Measurements from ENCODE around the gene ROR2. TPM values are rescaled to one million over a fixed set of nuclear protein-coding genes. Genes with fewer than 3 reads are reported as not detected.

The ROR2 gene
- total RNA-seq, 1 donor from 2014 or later: 14.9 TPM

GRCh38 chr9:91678807-91679580, 271.0 kb downstream of the ROR2 start:
- no peaks in the 10 kb centered on the region for H3K36me3 Mint-ChIP-seq (ENCODE audit: low read depth)
- no peak for DNase-seq (ENCODE audit: low read depth, low spot score)
- no peak overlapping the region for H3K4me3 Mint-ChIP-seq
- no peak for TF ChIP-seq CTCF (conservative IDR thresholded peaks at IDR 0.05)
- peaks cover 22% of the 10 kb centered on the region for H3K4me1 Mint-ChIP-seq
- no peaks in the 10 kb centered on the region for H3K9me3 Mint-ChIP-seq
- peaks cover 7% of the 10 kb centered on the region for H3K27me3 Mint-ChIP-seq (ENCODE audit: low read depth)
- H3K27ac Mint-ChIP-seq (ENCODE audit: unreplicated experiment): no peak overlapping the region

- Mint-ChIP-seq H3K4me1 (peaks cover 22% of the 10 kb centered on the region), H3K9me3 (no peaks in the 10 kb centered on the region), H3K27ac (ENCODE audit: unreplicated experiment) (no peak overlapping the region), H3K27me3 (ENCODE audit: low read depth) (peaks cover 7% of the 10 kb centered on the region), H3K36me3 (ENCODE audit: low read depth) (no peaks in the 10 kb centered on the region), H3K4me3 (no peak overlapping the region)
- no peak for DNase-seq (ENCODE audit: low read depth, low spot score)
- TF ChIP-seq CTCF (conservative IDR thresholded peaks at IDR 0.05): no peak
Observed at GRCh38 chr9:91677822-91678436, 272.1 kb downstream of the ROR2 start.

GRCh38 chr9:91677331-91677730, 272.7 kb downstream of the ROR2 start:
- TF ChIP-seq CTCF (conservative IDR thresholded peaks at IDR 0.05): no peak
- DNase-seq (ENCODE audit: low read depth, low spot score): no peak
- H3K27me3 Mint-ChIP-seq (ENCODE audit: low read depth): peaks cover 7% of the 10 kb centered on the region
- no peak overlapping the region for H3K4me3 Mint-ChIP-seq
- peaks cover 22% of the 10 kb centered on the region for H3K4me1 Mint-ChIP-seq
- peaks cover 2% of the 10 kb centered on the region for H3K9me3 Mint-ChIP-seq
- H3K27ac Mint-ChIP-seq (ENCODE audit: unreplicated experiment): no peak overlapping the region
- no peaks in the 10 kb centered on the region for H3K36me3 Mint-ChIP-seq (ENCODE audit: low read depth)

GRCh38 chr9:91676046-91676445, 274.0 kb downstream of the ROR2 start:
- H3K9me3 Mint-ChIP-seq: peaks cover 8% of the 10 kb centered on the region
- H3K4me1 Mint-ChIP-seq: peaks cover 15% of the 10 kb centered on the region

GRCh38 chr9:91664663-91665062, 285.4 kb downstream of the ROR2 start:
- H3K27ac Mint-ChIP-seq (ENCODE audit: unreplicated experiment): no peak overlapping the region
- no peaks in the 10 kb centered on the region for H3K9me3 Mint-ChIP-seq
- no peak for TF ChIP-seq CTCF (conservative IDR thresholded peaks at IDR 0.05)
- no peaks in the 10 kb centered on the region for H3K4me1 Mint-ChIP-seq
- no peak for DNase-seq (ENCODE audit: low read depth, low spot score)
- no peaks in the 10 kb centered on the region for H3K27me3 Mint-ChIP-seq (ENCODE audit: low read depth)
- no peak overlapping the region for H3K4me3 Mint-ChIP-seq
- H3K36me3 Mint-ChIP-seq (ENCODE audit: low read depth): no peaks in the 10 kb centered on the region

More at GRCh38 chr9:91676046-91676445, 274.0 kb downstream of the ROR2 start:
- no peak for TF ChIP-seq CTCF (conservative IDR thresholded peaks at IDR 0.05)
- no peaks in the 10 kb centered on the region for H3K36me3 Mint-ChIP-seq (ENCODE audit: low read depth)
- H3K27me3 Mint-ChIP-seq (ENCODE audit: low read depth): peaks cover 4% of the 10 kb centered on the region
- no peak overlapping the region for H3K27ac Mint-ChIP-seq (ENCODE audit: unreplicated experiment)
- no peak for DNase-seq (ENCODE audit: low read depth, low spot score)
- no peak overlapping the region for H3K4me3 Mint-ChIP-seq

Data from neural crest cell (in vitro differentiated cells).